Measurements from ENCODE around the gene KRTAP4-1. TPM values are rescaled to one million over a fixed set of nuclear protein-coding genes. Genes with fewer than 3 reads are reported as not detected.
A peak's percentile ranks its signal among the peaks of the same experiment; 100 is the strongest.
"Not testable (repeated sequence)": the region's sequence is repeated elsewhere in the genome, so short reads cannot be mapped to it uniquely, and the experiment has no call there.

Gene KRTAP4-1
- total RNA-seq (not detected), polyA plus RNA-seq (not detected)

DNA sequence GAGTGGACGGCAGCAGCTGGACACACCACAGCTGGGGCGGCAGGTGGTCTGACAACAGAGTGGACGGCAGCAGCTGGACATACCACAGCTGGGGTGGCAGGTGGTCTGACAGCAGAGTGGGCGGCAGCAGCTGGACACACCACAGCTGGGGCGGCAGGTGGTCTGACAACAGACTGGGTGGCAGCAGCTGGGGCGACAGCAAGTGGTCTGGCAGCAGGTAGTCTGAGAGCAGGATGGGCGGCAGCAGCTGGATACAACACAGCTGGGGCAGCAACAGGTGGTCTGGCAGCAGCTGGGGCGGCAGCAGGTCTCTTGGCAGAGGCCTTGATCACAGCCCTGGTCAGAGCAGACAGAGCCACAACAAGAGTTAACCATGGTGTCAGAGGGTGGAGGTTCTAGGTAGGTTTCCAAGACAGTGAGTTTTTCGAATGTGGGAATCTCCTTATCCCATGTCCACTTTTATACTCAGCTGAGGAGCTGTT, at the start of gene KRTAP4-1:
TSS of gene KRTAP4-1 (minus strand) at position 432 of the 482 bp plus-strand sequence. CDS start at position 375, 57 bp downstream.
- H3K27me3 Mint-ChIP-seq = peaks cover 16 to 48% of the 10 kb centered on the region in 2 donors
- no peaks in the 10 kb centered on the region for H3K36me3 ChIP-seq (ENCODE audit: insufficient read depth, low read length)
- no peaks in the 10 kb centered on the region for H3K4me1 Mint-ChIP-seq
- peak within 1 kb of the TSS in 1 of 8 donors; percentile 83 for H3K27ac Mint-ChIP-seq
- no peak within 1 kb of the TSS for H3K27ac ChIP-seq (ENCODE audit: low read depth, low read length)
- ChIA-PET CTCF (interaction anchor here (0.8 kb wide), 1 partner anchor 9 kb away, joined by 3 read pairs; no protein-coding TSS in a partner anchor), POLR2A (no interaction called here)
- no peak for DNase-seq
- no peaks in the 10 kb centered on the region for H3K4me1 ChIP-seq (ENCODE audit: insufficient read depth, low read length)
- no peaks in the 10 kb centered on the region for H3K36me3 Mint-ChIP-seq
- no peak within 1 kb of the TSS for H3K4me3 Mint-ChIP-seq
- H3K27me3 ChIP-seq (ENCODE audit: insufficient read depth, low read length, poor library complexity, severe bottlenecking) = no peaks in the 10 kb centered on the region
- H3K9me3 Mint-ChIP-seq = no peaks in the 10 kb centered on the region
- no peak within 1 kb of the TSS for H3K4me3 ChIP-seq (ENCODE audit: low read length)
- no peaks in the 10 kb centered on the region for H3K9me3 ChIP-seq (ENCODE audit: low read length)

DNA sequence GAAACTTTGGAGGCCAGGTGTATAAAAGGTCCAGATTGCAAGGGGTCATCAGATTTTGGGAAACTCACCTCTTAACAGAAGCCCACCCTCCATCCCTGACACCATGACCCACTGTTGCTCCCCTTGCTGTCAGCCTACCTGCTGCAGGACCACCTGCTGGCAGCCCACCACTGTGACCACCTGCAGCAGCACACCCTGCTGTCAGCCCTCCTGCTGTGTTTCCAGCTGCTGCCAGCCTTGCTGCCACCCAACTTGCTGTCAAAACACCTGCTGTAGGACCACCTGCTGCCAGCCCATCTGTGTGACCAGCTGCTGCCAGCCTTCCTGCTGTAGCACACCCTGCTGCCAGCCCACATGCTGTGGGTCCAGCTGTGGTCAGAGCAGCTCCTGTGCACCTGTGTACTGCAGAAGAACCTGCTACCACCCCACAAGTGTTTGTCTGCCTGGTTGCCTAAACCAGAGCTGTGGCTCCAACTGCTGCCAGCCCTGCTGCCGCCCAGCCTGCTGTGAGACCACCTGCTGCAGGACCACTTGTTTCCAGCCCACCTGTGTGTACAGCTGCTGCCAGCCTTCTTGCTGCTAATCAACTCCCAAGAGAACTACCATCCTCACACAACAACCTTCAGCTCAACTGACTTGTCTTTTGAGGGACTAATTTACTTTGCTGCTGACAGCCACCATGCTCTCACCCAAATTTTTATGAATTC, 47.8 kb upstream of the KRTAP4-1 start, which contains the start of gene KRTAP9-3:
TSS of gene KRTAP9-3 (plus strand) at position 51 of the 707 bp plus-strand sequence. CDS start at position 104, 53 bp downstream.
- H3K36me3 ChIP-seq (ENCODE audit: insufficient read depth, low read length); DNase-seq; H3K4me1 ChIP-seq (ENCODE audit: insufficient read depth, low read length); H3K9me3 Mint-ChIP-seq; H3K9me3 ChIP-seq (ENCODE audit: low read length); H3K27ac ChIP-seq (ENCODE audit: low read depth, low read length); H3K4me1 Mint-ChIP-seq; H3K4me3 ChIP-seq (ENCODE audit: low read length); H3K4me3 Mint-ChIP-seq; H3K36me3 Mint-ChIP-seq; H3K27me3 ChIP-seq (ENCODE audit: insufficient read depth, low read length, poor library complexity, severe bottlenecking); CTCF ChIA-PET; H3K27ac Mint-ChIP-seq; POLR2A ChIA-PET: not testable (repeated sequence)
- H3K27me3 Mint-ChIP-seq = peaks cover 19 to 60% of the 10 kb centered on the region in 2 donors

DNA sequence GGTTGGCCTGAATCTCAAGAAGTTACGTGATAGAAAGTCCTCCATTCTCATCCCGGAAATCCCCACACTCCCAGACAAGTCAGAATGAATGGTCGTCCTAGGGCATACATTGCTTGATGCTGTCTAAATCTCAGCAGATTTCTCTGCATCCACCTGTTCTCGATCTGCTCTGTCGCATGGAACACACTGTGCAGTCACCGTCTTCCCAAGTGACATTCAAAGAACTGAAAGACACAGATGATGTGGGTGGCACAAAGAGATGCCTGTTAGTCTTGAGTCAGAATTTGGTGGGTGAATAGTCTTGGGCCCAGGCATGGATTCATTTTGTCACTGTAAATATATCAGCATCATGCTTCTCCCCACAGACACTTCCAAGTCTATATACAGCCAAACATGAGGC, 47.0 kb upstream of the KRTAP4-1 start:
- DNase-seq = no peak
- H3K4me1 ChIP-seq (ENCODE audit: insufficient read depth, low read length) = no peaks in the 10 kb centered on the region
- H3K9me3 ChIP-seq (ENCODE audit: low read length) = no peaks in the 10 kb centered on the region
- Mint-ChIP-seq H3K27ac (no peak overlapping the region), H3K4me3 (no peak overlapping the region), H3K4me1 (no peaks in the 10 kb centered on the region), H3K9me3 (no peaks in the 10 kb centered on the region), H3K27me3 (peaks cover 19 to 55% of the 10 kb centered on the region in 2 donors), H3K36me3 (no peaks in the 10 kb centered on the region)
- no peaks in the 10 kb centered on the region for H3K27me3 ChIP-seq (ENCODE audit: insufficient read depth, low read length, poor library complexity, severe bottlenecking)
- ChIA-PET POLR2A (no interaction called here), CTCF (no interaction called here)
- H3K27ac ChIP-seq (ENCODE audit: low read depth, low read length) = no peak overlapping the region
- H3K36me3 ChIP-seq (ENCODE audit: insufficient read depth, low read length) = no peaks in the 10 kb centered on the region
- H3K4me3 ChIP-seq (ENCODE audit: low read length) = no peak overlapping the region

DNA sequence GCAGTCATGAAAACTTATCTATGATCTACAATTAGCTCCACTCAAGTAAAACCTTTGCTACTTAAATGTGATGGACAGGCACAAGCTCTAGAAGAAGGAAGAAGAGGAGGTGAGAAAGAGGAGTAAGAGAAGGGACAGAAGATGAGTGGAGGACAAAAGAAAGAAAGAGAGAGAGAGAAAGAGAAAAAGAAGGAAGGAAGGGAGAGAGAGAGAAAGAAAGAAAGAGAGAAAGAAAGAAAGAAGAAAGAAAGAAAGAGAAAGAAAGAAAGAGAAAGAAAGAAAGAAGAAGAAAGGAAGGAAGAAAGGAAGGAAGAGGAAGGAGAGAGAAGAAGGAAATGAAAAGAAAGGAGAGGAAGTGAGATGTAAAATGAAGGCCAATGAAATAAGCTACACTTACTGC, 45.4 kb upstream of the KRTAP4-1 start:
- Histone ChIP-seq H3K36me3 (ENCODE audit: insufficient read depth, low read length) (no peaks in the 10 kb centered on the region), H3K4me1 (ENCODE audit: insufficient read depth, low read length) (no peaks in the 10 kb centered on the region), H3K4me3 (ENCODE audit: low read length) (no peak overlapping the region), H3K27me3 (ENCODE audit: insufficient read depth, low read length, poor library complexity, severe bottlenecking) (no peaks in the 10 kb centered on the region), H3K9me3 (ENCODE audit: low read length) (no peaks in the 10 kb centered on the region), H3K27ac (ENCODE audit: low read depth, low read length) (no peak overlapping the region)
- no peaks in the 10 kb centered on the region for H3K9me3 Mint-ChIP-seq
- H3K27ac Mint-ChIP-seq = peak overlapping the region in 1 of 8 donors; percentile 3
- POLR2A ChIA-PET = no interaction called here
- H3K4me1 Mint-ChIP-seq = no peaks in the 10 kb centered on the region
- DNase-seq = no peak
- no peak overlapping the region for H3K4me3 Mint-ChIP-seq
- no peaks in the 10 kb centered on the region for H3K36me3 Mint-ChIP-seq
- H3K27me3 Mint-ChIP-seq = peaks cover 19 to 46% of the 10 kb centered on the region in 2 donors
- CTCF ChIA-PET = no interaction called here

DNA sequence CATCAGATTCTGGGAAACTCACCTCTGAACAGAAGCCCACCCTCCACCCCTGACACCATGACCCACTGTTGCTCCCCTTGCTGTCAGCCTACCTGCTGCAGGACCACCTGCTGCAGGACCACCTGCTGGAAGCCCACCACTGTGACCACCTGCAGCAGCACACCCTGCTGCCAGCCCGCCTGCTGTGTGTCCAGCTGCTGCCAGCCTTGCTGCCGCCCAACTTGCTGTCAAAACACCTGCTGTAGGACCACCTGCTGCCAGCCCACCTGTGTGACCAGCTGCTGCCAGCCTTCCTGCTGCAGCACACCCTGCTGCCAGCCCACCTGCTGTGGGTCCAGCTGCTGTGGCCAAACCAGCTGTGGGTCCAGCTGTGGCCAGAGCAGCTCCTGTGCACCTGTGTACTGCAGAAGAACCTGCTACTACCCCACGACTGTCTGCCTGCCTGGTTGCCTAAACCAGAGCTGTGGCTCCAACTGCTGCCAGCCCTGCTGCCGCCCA, 41.9 kb upstream of the KRTAP4-1 start, which contains the start of gene KRTAP9-2:
TSS of gene KRTAP9-2 (plus strand) at position 51 of the 498 bp plus-strand sequence. CDS start at position 58, 7 bp downstream.
- H3K4me1 Mint-ChIP-seq; H3K4me3 Mint-ChIP-seq; H3K27ac Mint-ChIP-seq; H3K36me3 Mint-ChIP-seq; H3K4me3 ChIP-seq (ENCODE audit: low read length); CTCF ChIA-PET; POLR2A ChIA-PET; H3K9me3 Mint-ChIP-seq; H3K9me3 ChIP-seq (ENCODE audit: low read length); H3K36me3 ChIP-seq (ENCODE audit: insufficient read depth, low read length); H3K4me1 ChIP-seq (ENCODE audit: insufficient read depth, low read length); H3K27ac ChIP-seq (ENCODE audit: low read depth, low read length); H3K27me3 ChIP-seq (ENCODE audit: insufficient read depth, low read length, poor library complexity, severe bottlenecking); DNase-seq: not testable (repeated sequence)
- H3K27me3 Mint-ChIP-seq = peaks cover 7 to 20% of the 10 kb centered on the region in 2 donors

DNA sequence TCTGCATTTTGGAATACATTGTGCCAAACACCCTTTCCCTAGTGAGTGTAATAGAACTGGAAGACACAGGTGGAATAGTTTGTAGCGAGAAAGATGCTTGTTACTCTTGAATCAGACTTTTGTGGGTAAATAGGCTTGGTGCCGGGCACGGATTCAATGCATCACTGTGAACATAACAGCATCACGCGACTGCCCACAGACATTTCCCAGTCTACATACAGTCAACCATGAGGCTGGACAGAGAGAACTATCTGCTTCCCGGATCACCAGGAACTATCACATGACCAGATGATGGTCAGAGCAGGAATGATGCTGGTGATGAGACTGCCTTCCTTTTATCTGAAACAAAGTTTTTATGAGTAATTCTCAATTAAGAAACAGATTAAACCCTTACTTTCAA, 41.3 kb upstream of the KRTAP4-1 start:
- Histone ChIP-seq H3K27ac (ENCODE audit: low read depth, low read length) (no peak overlapping the region), H3K36me3 (ENCODE audit: insufficient read depth, low read length) (no peaks in the 10 kb centered on the region), H3K27me3 (ENCODE audit: insufficient read depth, low read length, poor library complexity, severe bottlenecking) (no peaks in the 10 kb centered on the region), H3K9me3 (ENCODE audit: low read length) (no peaks in the 10 kb centered on the region), H3K4me3 (ENCODE audit: low read length) (no peak overlapping the region), H3K4me1 (ENCODE audit: insufficient read depth, low read length) (no peaks in the 10 kb centered on the region)
- peaks cover 9 to 18% of the 10 kb centered on the region in 2 donors for H3K27me3 Mint-ChIP-seq
- ChIA-PET CTCF (no interaction called here), POLR2A (no interaction called here)
- H3K4me1 Mint-ChIP-seq = no peaks in the 10 kb centered on the region
- H3K36me3 Mint-ChIP-seq = no peaks in the 10 kb centered on the region
- no peaks in the 10 kb centered on the region for H3K9me3 Mint-ChIP-seq
- no peak overlapping the region for H3K27ac Mint-ChIP-seq
- H3K4me3 Mint-ChIP-seq = no peak overlapping the region
- DNase-seq = no peak

DNA sequence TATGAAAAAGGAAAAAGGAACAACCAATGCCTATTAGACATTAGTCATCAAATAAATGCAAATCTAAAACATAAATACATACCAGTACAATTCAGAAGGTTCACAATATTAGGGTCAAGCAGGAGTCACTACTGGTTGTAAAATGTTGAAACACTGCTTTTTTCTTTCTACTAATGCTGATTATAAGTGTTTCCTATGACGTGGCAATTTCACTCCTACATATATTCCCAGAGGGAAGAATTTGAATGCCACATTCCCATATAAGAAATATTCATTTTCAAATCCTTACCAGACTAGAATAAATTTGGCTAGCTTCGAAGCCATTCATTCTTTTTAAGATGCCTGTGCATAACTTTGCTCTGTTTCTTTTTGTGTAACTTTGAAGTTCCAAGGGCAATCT, 39.1 kb upstream of the KRTAP4-1 start:
- DNase-seq = no peak
- Histone ChIP-seq H3K27ac (ENCODE audit: low read depth, low read length) (no peak overlapping the region), H3K4me1 (ENCODE audit: insufficient read depth, low read length) (no peaks in the 10 kb centered on the region), H3K27me3 (ENCODE audit: insufficient read depth, low read length, poor library complexity, severe bottlenecking) (no peaks in the 10 kb centered on the region), H3K4me3 (ENCODE audit: low read length) (no peak overlapping the region), H3K9me3 (ENCODE audit: low read length) (no peaks in the 10 kb centered on the region), H3K36me3 (ENCODE audit: insufficient read depth, low read length) (no peaks in the 10 kb centered on the region)
- ChIA-PET POLR2A (no interaction called here), CTCF (no interaction called here)
- Mint-ChIP-seq H3K9me3 (peaks cover 0 to 9% (median 4%) of the 10 kb centered on the region in 5 donors), H3K36me3 (peaks cover 0 to 9% (median 0%) of the 10 kb centered on the region in 3 donors), H3K27ac (no peak overlapping the region), H3K4me1 (no peaks in the 10 kb centered on the region), H3K4me3 (no peak overlapping the region), H3K27me3 (peaks cover 11 to 12% of the 10 kb centered on the region in 2 donors)

DNA sequence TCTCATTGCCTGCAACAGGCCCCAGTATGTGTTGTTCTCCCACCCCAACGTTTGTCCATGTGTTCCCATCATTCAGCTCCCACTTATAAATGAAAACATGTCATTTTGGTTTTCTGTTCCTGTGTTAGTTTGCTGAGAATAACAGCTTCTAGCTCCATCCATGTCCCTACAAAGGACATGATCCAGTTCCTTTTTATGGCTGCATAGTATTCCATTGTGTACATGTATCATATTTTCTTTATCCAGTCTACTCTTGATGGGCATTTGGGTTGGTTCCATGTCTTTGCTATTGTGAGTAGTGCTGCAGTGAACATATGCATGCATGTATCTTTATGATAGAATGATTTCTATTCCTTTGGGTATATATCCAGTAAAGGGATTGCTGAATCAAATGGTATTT, 31.0 kb upstream of the KRTAP4-1 start:
- Histone ChIP-seq H3K27ac (ENCODE audit: low read depth, low read length) (no peak overlapping the region), H3K4me3 (ENCODE audit: low read length) (no peak overlapping the region), H3K4me1 (ENCODE audit: insufficient read depth, low read length) (no peaks in the 10 kb centered on the region), H3K36me3 (ENCODE audit: insufficient read depth, low read length) (no peaks in the 10 kb centered on the region), H3K9me3 (ENCODE audit: low read length) (no peaks in the 10 kb centered on the region), H3K27me3 (ENCODE audit: insufficient read depth, low read length, poor library complexity, severe bottlenecking) (no peaks in the 10 kb centered on the region)
- peaks cover 0 to 8% (median 0%) of the 10 kb centered on the region in 3 donors for H3K36me3 Mint-ChIP-seq
- ChIA-PET CTCF (no interaction called here), POLR2A (no interaction called here)
- peaks cover 6 to 58% of the 10 kb centered on the region in 2 donors for H3K27me3 Mint-ChIP-seq
- no peak overlapping the region for H3K4me3 Mint-ChIP-seq
- peaks cover 0 to 8% (median 4%) of the 10 kb centered on the region in 5 donors for H3K9me3 Mint-ChIP-seq
- no peak for DNase-seq
- no peaks in the 10 kb centered on the region for H3K4me1 Mint-ChIP-seq
- no peak overlapping the region for H3K27ac Mint-ChIP-seq
